Liver (tissue), 9 donors: ENCODE data around the gene PPP1R36. TPM values are rescaled to one million over a fixed set of nuclear protein-coding genes. Genes with fewer than 3 reads are reported as not detected.

Source experiments
- DNase-seq: peaks from one replicate; pipeline ENCODE4 v3.0.0-alpha.2; 2017; ENCODE audit warnings: low spot score
- H3K27ac ChIP-seq, 2 donors: one replicate each; pipeline ENCODE4 v1.7.0; 2013; ENCODE audit warnings: inconsistent platforms in 2 of 2, low read length in 2 of 2, control low read depth in 1 of 2, low read depth in 1 of 2, mild to moderate bottlenecking in 1 of 2
- H3K27me3 ChIP-seq, 4 donors: one replicate each; pipeline versions ENCODE4 v1.6.1 to v1.7.0; 2013; ENCODE audit warnings: low read length in 3 of 4, inconsistent platforms in 1 of 4, mild to moderate bottlenecking in 1 of 4, moderate library complexity in 1 of 4; ENCODE audit not compliant: control insufficient read depth in 4 of 4, insufficient read depth in 4 of 4
- H3K36me3 ChIP-seq, 4 donors: one replicate each; pipeline versions ENCODE4 v1.6.1 to v1.7.0; 2013; ENCODE audit warnings: low read length in 3 of 4, mild to moderate bottlenecking in 3 of 4, low read depth in 1 of 4, moderate library complexity in 1 of 4; ENCODE audit not compliant: control insufficient read depth in 4 of 4, insufficient read depth in 3 of 4
- H3K4me1 ChIP-seq, 4 donors: one replicate each; pipeline versions ENCODE4 v1.6.1 to v1.7.0; 2013; ENCODE audit warnings: low read length in 3 of 4, mild to moderate bottlenecking in 3 of 4, moderate library complexity in 1 of 4; ENCODE audit not compliant: control insufficient read depth in 4 of 4, insufficient read depth in 4 of 4
- H3K4me3 ChIP-seq, 3 donors: one replicate each; pipeline versions ENCODE4 v1.6.1 to v1.7.0; 2013; ENCODE audit warnings: low read length in 3 of 3, control low read depth in 1 of 3, low read depth in 1 of 3, mild to moderate bottlenecking in 1 of 3
- H3K9ac ChIP-seq, 2 donors: one replicate each; pipeline ENCODE4 v1.7.0; 2013; ENCODE audit warnings: low read length in 2 of 2, mild to moderate bottlenecking in 2 of 2, moderate library complexity in 2 of 2, control low read depth in 1 of 2, low read depth in 1 of 2
- H3K9me3 ChIP-seq, 4 donors: one replicate each; pipeline versions ENCODE4 v1.6.1 to v1.7.0; 2013; ENCODE audit warnings: low read length in 3 of 4; ENCODE audit not compliant: control insufficient read depth in 4 of 4
- ATF3 ChIP-seq: IDR thresholded peaks from 2 replicates; pipeline ENCODE4 v1.6.1; 2016; ENCODE audit warnings: antibody characterized with exemption
- EGR1 ChIP-seq, 2 donors: IDR thresholded peaks; 2 replicates each; pipeline ENCODE4 v1.6.1; 2016 to 2018; ENCODE audit warnings: antibody characterized with exemption in 2 of 2, low read depth in 2 of 2
- FOXA1 ChIP-seq: IDR thresholded peaks from 2 replicates; pipeline ENCODE4 v1.6.1; 2016; ENCODE audit warnings: antibody characterized with exemption
- FOXA2 ChIP-seq: IDR thresholded peaks from 2 replicates; pipeline ENCODE4 v1.6.1; 2016; ENCODE audit warnings: antibody characterized with exemption
- GABPA ChIP-seq, 2 donors: IDR thresholded peaks in 1 of 2; conservative IDR thresholded peaks in 1 of 2; 2 replicates each; pipeline ENCODE4 v1.6.1; 2016; ENCODE audit warnings: antibody characterized with exemption in 2 of 2, mild to moderate bottlenecking in 1 of 2, moderate library complexity in 1 of 2
- HNF4G ChIP-seq: IDR thresholded peaks from 2 replicates; pipeline ENCODE4 v1.6.1; 2016; ENCODE audit warnings: antibody characterized with exemption
- JUND ChIP-seq, 2 donors: IDR thresholded peaks; 2 replicates each; pipeline ENCODE4 v1.6.1; 2016; ENCODE audit warnings: antibody characterized with exemption in 2 of 2
- MAX ChIP-seq: IDR thresholded peaks from 2 replicates; pipeline ENCODE4 v1.6.1; 2016; ENCODE audit warnings: antibody characterized with exemption
- NR2F2 ChIP-seq: IDR thresholded peaks from 2 replicates; pipeline ENCODE4 v1.6.1; 2016; ENCODE audit warnings: antibody characterized with exemption
- RAD21 ChIP-seq, 2 donors: IDR thresholded peaks; 2 replicates each; pipeline ENCODE4 v1.6.1; 2016; ENCODE audit warnings: antibody characterized with exemption in 2 of 2, mild to moderate bottlenecking in 2 of 2
- SP1 ChIP-seq: IDR thresholded peaks from 2 replicates; pipeline ENCODE4 v1.6.1; 2018; ENCODE audit warnings: antibody characterized with exemption, mild to moderate bottlenecking
- TAF1 ChIP-seq: conservative IDR thresholded peaks from 2 replicates; pipeline ENCODE4 v1.6.1; 2016; ENCODE audit warnings: antibody characterized with exemption, mild to moderate bottlenecking
- YY1 ChIP-seq: IDR thresholded peaks from 2 replicates; pipeline ENCODE4 v1.6.1; 2016; ENCODE audit warnings: antibody characterized with exemption, mild to moderate bottlenecking
- WGBS: extraction: QIAGEN DNeasy Blood & Tissue Kit; methylation state at CpG from one replicate; pipeline ENCODE4 v1.1.7; 2013; 5-methylcytosine and 5-hydroxymethylcytosine counted together
- polyA plus RNA-seq, 2 donors: library from polyadenylated mRNA; stranded (reverse) in 1 of 2; unstranded in 1 of 2; fragments of 200-250 nt in 1 of 2; fragments of >200 nt in 1 of 2; fragmentation: Nextera tagmentation in 1 of 2; extraction: Ambion mirVana in 1 of 2; gene quantifications; one replicate each; pipeline versions ENCODE4 v1.2.1 to v1.2.3, GENCODE V29; 2013 to 2015
- total RNA-seq, 2 donors: library from RNA; depleted of rRNA; stranded (reverse); fragments of >200 nt; gene quantifications; one replicate each; pipeline ENCODE4 v1.2.3, GENCODE V29; 2014
- TF ChIP-seq, protein P1 (sequence below): fragments of 150-350 bp; IDR thresholded peaks from 2 replicates; pipeline ENCODE4 v1.5.1; 2017; ENCODE audit warnings: improper control_type of control experiment, low read depth, low read length; ENCODE audit not compliant: missing input control
- TF ChIP-seq, protein P2 (sequence below): IDR thresholded peaks from 2 replicates; pipeline ENCODE4 v1.6.1; 2016; ENCODE audit warnings: antibody characterized with exemption, mild to moderate bottlenecking
- donor health status: healthy.
- donor health status: healthy.
- donor health status: healthy.
- donor health status: healthy.
- donor health status: healthy.

PPP1R36 gene
- total and polyA plus RNA-seq, 4 donors: 0.08 to 0.09 (median 0.08) TPM; not detected in 1

GRCh38 chr14:64561631-64562030 lies 11.9 kb downstream of the PPP1R36 start:
- H3K9ac ChIP-seq: no peak overlapping the region
- H3K27me3 ChIP-seq: no peaks in the 10 kb centered on the region
- H3K4me3 ChIP-seq: no peak overlapping the region
- WGBS: 78% methylated on average over 2 of the region's 2 CpGs
- no peaks in the 10 kb centered on the region for H3K9me3 ChIP-seq
- no peak overlapping the region for H3K27ac ChIP-seq
- no peak for DNase-seq
- TF ChIP-seq HNF4G (no peak), ATF3 (no peak), TAF1 (no peak), RAD21 (IDR thresholded peaks at IDR 0.05) (no peak), MAX (no peak)
- no peaks in the 10 kb centered on the region for H3K36me3 ChIP-seq
- no peaks in the 10 kb centered on the region for H3K4me1 ChIP-seq

DNA sequence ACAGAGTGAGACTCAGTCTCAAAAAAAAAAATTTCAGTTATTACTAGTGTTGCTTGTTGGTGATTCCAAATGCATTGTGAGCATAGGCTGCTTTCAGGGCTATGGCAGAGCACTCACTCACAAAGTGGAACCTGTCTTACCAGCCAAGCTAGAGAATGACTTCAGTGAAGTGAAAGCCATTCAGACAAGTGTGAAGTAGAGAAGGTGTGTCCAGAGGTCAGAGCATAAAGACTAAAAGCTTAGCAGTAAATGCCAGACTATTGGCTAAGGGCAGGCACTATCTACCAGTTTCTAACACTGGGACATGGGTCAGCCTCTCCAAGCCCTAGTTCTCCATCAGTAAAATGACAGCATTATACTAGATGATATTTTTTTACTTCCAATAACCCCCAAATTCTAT lies 12.7 kb downstream of the PPP1R36 start:
- no peak overlapping the region for H3K27ac ChIP-seq
- no peaks in the 10 kb centered on the region for H3K36me3 ChIP-seq
- H3K9me3 ChIP-seq: no peaks in the 10 kb centered on the region
- no peak overlapping the region for H3K9ac ChIP-seq
- no peaks in the 10 kb centered on the region for H3K27me3 ChIP-seq
- H3K4me3 ChIP-seq: no peak overlapping the region
- H3K4me1 ChIP-seq: no peaks in the 10 kb centered on the region
- TF ChIP-seq, protein P1, sequence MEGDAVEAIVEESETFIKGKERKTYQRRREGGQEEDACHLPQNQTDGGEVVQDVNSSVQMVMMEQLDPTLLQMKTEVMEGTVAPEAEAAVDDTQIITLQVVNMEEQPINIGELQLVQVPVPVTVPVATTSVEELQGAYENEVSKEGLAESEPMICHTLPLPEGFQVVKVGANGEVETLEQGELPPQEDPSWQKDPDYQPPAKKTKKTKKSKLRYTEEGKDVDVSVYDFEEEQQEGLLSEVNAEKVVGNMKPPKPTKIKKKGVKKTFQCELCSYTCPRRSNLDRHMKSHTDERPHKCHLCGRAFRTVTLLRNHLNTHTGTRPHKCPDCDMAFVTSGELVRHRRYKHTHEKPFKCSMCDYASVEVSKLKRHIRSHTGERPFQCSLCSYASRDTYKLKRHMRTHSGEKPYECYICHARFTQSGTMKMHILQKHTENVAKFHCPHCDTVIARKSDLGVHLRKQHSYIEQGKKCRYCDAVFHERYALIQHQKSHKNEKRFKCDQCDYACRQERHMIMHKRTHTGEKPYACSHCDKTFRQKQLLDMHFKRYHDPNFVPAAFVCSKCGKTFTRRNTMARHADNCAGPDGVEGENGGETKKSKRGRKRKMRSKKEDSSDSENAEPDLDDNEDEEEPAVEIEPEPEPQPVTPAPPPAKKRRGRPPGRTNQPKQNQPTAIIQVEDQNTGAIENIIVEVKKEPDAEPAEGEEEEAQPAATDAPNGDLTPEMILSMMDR: no peak
- TF ChIP-seq RAD21 (IDR thresholded peaks at IDR 0.05) (no peak), FOXA1 (no peak), FOXA2 (no peak)
- TF ChIP-seq, protein P2, sequence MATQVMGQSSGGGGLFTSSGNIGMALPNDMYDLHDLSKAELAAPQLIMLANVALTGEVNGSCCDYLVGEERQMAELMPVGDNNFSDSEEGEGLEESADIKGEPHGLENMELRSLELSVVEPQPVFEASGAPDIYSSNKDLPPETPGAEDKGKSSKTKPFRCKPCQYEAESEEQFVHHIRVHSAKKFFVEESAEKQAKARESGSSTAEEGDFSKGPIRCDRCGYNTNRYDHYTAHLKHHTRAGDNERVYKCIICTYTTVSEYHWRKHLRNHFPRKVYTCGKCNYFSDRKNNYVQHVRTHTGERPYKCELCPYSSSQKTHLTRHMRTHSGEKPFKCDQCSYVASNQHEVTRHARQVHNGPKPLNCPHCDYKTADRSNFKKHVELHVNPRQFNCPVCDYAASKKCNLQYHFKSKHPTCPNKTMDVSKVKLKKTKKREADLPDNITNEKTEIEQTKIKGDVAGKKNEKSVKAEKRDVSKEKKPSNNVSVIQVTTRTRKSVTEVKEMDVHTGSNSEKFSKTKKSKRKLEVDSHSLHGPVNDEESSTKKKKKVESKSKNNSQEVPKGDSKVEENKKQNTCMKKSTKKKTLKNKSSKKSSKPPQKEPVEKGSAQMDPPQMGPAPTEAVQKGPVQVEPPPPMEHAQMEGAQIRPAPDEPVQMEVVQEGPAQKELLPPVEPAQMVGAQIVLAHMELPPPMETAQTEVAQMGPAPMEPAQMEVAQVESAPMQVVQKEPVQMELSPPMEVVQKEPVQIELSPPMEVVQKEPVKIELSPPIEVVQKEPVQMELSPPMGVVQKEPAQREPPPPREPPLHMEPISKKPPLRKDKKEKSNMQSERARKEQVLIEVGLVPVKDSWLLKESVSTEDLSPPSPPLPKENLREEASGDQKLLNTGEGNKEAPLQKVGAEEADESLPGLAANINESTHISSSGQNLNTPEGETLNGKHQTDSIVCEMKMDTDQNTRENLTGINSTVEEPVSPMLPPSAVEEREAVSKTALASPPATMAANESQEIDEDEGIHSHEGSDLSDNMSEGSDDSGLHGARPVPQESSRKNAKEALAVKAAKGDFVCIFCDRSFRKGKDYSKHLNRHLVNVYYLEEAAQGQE: no peak
- DNase-seq: no peak

GRCh38 chr14:64563696-64564095 lies 13.9 kb downstream of the PPP1R36 start:
- H3K27me3 ChIP-seq: no peaks in the 10 kb centered on the region
- H3K4me1 ChIP-seq: no peaks in the 10 kb centered on the region
- no peak overlapping the region for H3K9ac ChIP-seq
- H3K36me3 ChIP-seq: no peaks in the 10 kb centered on the region
- DNase-seq: no peak
- TF ChIP-seq ATF3: no peak
- no peak for TF ChIP-seq SP1
- no peak for TF ChIP-seq GABPA (IDR thresholded peaks at IDR 0.05 in 1 of 2, conservative IDR thresholded peaks at IDR 0.05 in 1 of 2)
- TF ChIP-seq HNF4G: no peak
- no peak for TF ChIP-seq JUND (IDR thresholded peaks at IDR 0.05)
- no peak for TF ChIP-seq TAF1
- no peak for TF ChIP-seq MAX
- TF ChIP-seq NR2F2: no peak
- no peak for TF ChIP-seq EGR1 (IDR thresholded peaks at IDR 0.05; ENCODE audit: low read depth in 2 of 2)
- TF ChIP-seq YY1: no peak
- no peak for TF ChIP-seq FOXA1
- H3K9me3 ChIP-seq: no peaks in the 10 kb centered on the region
- WGBS: 83% methylated on average over 6 of the region's 6 CpGs
- no peak overlapping the region for H3K4me3 ChIP-seq
- no peak overlapping the region for H3K27ac ChIP-seq
